HuH-7 (cell line): ENCODE data around the gene CACNB1.

Experiments
- DNase-seq: peaks from one replicate; pipeline ENCODE4 v3.0.0; 2011; ENCODE audit warnings: low spot score

CACNB1 gene

DNA sequence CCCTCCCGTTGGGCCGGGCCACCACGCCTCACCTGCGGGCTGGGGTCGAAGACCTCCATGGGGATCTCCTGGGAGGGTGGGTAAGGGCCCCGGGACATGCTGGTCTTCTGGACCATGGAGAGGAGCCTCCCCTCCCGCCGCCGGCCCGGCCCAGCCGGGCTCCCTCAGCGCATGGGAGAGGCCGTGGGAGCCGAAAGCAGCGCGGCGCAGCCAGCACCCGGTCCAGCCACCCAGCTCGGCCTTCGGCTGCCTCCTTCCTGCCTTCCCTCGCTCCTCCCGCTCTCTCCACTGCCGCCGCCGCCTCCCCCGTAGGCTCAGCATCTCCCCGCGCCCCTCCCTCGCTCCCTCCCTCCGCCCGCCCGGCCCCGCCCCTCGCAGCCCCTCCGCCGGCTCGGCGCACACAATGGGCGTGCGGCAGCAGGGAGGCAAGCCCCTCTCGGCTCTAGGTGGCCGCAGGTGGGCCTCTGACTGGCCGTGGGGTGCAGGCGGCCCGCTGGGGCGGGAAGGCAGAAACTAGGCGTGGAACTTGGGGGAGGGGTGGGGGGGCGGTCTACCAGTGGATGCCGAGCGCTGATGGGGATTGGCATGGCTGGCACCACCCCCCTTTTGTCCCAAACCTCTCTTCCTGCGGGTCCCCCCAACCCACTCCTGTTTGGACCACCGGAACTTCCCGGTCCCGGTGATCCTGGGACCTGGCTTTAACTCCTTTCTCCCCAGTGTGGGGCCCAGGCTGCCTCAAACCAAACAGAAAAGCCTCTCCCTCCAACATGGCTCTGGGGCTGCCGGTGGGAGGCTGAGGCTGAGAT is at the start of gene CACNB1:
TSS of gene CACNB1 (minus strand) at position 290 of the 806 bp plus-strand sequence. CDS start at position 116, 174 bp downstream.
- DNase-seq: peak; percentile 90

- no peak for DNase-seq
These were observed 48.8 kb upstream of the CACNB1 start for GRCh38 chr17:39246274-39246673.

DNA sequence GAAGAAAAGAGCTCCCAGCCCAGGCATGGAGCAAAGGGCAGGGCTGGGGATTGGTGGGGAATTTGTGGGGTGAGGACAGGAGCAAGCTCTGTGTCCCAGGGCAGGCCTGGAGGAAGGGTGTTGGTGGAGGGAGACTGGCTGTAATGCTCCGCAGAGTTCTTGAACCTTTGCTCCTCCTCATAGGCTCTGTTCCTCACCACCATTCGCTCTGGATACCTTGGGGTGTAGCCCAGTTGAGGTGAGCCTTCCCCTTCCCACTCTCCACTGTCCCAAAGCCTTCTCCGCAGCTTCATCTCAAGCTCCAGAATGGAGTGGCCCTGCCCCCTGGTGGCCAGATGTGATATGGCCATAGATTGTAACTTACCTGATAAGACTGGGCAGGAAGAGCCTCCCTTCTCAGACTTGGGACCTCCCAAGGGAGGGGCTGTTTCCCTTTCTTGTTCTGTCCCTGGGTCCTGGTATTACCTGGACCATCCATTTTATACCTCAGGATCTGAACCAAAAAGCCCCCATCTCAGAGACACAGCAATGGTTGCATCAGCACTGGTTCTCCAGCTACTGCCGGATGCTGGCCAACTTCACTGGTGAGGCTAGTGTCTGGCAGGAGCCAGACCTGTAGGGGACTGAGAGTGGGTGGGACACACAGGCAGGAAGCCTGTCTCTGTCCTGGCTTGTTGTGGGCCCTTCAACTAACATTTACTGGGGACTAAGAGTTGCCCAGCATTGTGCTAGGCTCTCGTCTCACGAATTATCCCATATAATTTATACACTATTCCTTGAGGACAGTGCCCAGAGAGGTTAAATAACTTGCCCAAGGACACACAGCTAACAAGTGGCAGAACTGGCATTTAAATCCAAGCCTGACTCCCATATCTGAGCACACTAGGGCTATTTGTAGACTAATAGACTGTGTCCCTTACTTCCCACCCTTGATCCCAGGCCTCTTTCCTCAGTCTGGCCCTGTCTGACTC is 47.4 kb upstream of the CACNB1 start:
- peak; percentile 76 for DNase-seq

DNA sequence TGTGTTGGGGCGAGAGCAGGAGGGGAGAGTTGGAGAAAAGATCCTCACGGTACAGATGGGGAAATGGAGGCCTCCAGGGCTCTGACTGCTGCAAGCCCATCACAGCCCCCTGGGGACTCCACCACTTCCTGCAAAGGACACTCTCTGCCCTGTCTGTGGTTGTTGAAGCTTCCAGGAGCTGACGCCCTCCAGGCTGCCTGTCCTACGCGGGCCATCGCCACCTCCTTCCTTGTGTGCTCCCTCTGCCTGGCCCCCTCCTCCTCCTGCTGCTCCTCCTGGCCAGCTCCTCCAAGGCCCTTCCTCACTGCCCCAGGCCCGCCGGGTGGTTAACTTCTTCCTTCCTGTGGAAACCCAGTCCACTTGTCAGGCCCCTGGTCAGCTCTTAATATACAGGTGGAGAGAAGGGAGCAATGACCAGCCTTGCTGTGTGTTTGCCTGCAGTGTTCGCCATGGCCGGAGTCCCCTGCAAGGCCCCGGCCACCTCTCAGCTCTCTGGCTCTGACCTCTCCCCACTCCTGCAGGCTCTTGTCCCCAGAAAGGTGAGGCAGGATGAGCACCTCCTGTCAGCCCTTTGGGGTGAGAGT is 46.6 kb upstream of the CACNB1 start:
- no peak for DNase-seq

DNA sequence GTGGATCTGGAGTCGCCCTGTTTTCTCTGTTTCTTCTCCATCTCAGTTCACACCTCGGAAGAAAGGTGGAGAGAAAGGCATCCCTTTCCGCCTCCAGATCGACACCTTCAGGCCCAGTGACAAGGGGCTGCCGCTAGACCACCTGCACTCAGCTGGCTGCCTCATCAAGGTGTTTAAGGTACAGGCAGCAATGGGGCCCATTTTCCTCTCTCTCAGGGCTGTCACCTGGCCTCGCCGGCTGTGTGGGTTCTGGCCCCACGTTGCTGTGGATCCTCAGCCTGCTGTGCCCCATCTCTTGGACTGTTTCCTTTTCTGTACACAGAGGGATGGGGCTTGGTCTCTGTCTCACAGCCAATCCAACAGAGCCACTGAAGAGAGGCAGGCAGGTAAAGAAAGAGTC is 45.7 kb upstream of the CACNB1 start:
- no peak for DNase-seq

GRCh38 chr17:39240631-39241030 is 43.2 kb upstream of the CACNB1 start:
- no peak for DNase-seq

DNA sequence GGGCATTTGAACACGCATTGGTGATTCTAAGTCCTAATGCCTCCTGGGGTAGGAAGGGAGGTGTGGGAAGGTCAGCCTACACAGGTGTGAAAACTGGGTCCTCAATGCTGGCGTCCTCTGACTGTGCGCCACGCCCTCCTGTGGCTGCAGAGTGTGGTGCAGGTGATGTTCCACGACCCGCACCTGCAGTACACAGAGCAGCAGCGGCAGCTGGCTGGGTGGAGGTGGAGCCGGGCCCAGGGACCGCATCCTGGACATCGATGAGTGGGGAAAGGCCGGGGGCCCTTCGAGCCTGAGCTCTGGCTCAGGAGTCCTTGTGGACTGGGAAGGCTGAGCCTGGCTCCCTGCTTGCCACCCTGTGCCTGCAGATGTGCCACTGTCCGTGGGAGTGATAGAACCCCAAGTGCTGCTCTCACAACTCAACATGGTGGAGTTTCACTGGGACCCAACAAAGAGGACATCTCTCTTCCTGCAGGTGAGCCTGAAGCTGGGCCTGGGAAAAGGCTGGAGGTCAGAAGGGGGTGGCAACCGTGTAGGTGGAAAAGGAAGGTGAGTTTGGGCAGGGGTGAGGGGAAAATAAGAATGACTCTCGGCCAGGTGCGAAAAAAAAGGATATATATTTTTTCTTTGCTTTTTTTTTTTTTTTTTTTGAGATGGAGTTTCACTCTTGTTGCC is 42.3 kb upstream of the CACNB1 start:
- DNase-seq: peak; percentile 76

DNA sequence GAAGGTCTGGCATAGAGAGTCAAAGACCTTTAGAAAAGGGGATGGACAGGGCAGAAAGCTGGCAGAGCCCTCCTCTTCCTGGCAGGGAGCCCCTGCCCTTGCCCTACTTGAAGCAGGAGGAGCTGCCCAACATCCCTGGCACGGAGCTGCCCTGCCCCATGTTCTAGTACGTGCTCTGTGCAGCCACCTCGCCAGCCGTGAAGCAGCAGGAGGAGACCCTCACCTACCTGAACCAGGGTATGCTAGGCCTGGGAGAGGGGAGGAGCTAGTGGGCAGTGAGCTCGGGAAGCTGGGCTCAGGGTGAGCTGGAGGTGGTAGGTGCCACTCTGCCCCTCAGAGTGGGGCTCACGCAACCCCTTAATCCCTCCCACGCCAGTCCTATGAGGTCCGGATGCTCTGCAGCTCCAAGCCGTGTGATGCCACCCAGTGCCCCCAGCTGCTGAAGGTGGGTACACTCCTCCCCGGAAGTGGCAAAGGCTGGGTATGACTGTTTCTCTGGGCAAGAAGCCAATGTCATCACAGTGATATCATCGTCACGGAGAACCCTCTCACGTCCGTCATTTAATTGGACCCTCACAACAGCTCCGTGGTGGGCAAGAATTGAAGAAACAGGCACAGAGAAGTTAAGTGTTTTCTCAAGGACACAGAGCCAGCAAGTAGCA is 41.0 kb upstream of the CACNB1 start:
- no peak for DNase-seq

DNA sequence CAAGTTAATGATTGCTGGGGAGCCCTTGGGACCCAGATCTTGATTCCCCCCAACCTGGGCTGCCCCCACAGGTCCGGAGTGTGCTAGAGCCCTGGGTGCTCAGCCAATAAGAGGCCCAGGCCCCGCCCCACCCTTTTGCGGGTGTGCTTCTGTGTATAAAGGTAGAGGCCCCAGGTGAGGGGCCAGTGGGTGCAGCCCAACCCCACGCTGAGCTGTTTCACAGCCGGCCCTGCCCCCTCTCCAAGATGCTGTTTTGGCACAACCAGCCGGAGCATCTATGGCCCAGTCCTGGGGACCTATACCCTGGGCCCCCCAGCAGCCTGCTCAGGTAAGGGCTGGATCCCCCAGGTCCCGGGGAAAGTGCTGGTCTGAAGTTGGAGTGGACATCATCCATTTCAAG is 40.1 kb upstream of the CACNB1 start:
- no peak for DNase-seq

DNA sequence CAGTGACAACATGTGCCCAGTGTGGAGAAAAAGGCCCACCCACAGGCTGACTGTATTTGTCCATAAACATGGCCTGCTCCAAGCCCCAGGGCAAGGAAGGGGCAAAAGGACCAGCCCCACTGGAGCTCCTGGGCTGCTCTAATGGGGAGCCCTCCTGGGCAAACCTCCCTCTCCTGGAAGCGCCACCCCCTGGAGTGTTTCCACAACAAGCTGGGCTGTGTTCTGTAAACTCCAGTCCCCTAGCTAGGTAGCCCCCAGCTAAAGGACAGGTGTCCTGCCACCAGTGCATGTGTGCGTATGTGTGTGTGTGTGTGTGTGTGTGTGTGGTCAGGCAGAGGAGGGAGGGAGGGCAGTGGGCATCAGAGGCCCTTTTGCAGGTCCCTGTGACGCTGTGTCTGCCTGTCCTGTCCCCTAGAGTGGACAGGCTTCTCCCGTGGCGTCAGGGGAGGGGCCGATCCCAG is 39.5 kb upstream of the CACNB1 start:
- DNase-seq: no peak

DNA sequence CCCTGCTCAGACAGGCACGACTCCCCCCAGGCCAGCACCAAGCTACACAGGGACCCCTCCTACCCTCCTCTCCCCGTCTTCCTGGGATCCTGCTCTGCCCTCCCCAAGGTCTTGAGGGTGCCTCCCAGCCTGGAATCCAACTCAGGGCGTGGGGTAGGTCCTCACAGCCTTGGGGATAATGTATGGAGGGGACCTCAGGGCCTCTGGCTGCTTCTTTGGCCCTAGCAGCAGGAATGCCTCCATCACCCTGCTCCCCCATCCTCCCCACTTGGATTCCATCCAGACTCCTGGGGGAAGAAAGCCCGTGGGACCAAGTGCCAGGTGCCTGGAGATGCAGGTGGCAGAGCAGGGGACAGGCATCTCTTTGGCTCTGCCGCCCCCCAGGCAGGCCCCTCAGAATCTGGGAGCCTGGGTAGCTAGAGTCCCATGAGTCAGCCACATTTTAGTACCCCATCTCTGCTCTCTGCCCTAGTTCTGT is 39.0 kb upstream of the CACNB1 start:
- DNase-seq: no peak

DNA sequence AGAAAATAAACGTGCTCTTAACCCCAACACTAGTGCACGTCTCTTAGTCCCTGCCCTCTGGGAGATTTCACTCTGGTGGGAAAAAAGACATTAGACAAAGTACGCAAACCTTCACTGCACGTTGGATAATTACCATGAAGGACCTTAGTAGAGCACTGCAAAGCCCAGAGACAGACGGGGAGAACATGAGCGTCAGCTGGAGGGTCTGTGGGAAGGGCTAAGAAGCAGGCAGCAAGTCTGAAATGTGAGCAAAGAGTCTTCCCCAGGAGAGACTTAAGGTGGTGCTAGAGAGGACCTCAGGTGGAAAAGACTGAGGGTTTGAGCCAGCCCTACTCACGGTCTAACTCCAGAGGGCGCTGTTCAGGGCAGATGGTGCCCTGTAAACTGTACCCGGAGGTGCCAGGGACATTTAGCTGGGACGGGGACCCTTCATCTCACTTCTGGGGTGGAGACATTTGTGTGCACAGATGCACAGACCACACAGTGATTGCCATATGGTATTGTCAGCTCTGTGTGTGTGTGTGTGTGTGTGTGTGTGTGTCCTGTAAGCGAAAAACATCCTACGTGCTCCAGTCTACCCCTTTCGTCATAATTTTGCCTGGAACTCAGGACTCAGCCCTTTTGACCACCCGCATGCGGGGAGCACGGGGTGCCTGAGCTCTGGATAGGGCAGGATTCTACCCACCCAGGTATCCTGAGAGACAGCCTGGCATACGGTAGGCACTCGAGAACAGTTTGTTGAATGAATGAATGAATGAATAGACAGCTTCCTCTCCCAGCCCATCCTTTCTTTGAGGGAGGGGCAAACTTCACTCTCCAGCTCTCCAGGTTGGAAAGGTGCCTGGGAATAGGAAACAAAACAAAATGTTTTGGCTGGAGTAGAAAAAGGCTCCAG is 38.3 kb upstream of the CACNB1 start:
- DNase-seq: peak; percentile 84

DNA sequence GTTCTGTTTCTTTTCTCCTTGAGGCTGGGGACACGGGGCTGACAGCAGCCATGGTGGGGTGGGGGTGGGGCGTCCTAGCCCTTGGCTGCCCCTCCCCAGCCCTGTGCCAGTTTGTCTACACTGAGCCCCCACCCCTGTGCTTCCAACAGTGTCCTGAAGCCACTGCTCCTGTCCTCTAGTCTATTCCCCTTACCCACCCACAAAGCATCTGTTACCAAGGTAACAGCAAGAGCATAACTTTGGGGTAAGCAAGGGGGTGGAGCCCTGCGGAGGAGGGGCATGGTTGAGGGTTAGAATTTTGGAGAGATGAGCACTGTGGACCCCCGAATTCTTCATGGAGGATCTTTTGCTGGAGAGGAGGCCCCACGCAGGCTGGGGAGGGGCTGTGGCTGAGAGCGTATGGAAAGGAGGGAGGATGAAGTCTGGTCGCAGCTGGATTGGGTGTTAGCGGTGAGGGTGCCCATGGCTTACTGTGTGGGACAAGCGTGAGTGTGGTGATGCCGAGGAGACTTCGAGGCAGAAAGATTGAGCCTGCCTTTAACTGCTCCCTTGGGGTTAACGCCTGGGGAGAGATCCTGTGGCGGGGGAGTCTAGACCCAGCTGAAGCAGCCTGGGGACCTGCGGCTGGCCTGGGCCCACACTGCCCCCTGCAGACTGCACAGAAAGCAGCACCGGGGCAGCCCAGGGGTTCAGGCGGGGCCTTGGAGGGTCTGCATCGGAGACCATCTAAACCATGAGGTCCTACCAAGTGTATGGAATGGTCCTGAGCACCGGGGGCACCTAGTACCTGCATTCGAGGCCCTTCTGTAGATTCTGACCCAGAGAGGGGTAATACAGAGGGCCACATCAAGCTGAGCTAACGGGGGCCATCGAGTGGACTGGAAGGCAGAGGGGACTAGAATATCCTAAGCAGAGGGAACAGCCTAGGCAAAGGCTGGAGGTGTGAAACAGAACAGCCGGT is 34.4 kb upstream of the CACNB1 start:
- DNase-seq: peak; percentile 81

- DNase-seq: no peak
These were observed 33.7 kb upstream of the CACNB1 start for GRCh38 chr17:39231091-39231561.

GRCh38 chr17:39230361-39230760 is 32.9 kb upstream of the CACNB1 start:
- no peak for DNase-seq

- DNase-seq: no peak
These were observed 31.9 kb upstream of the CACNB1 start for GRCh38 chr17:39229274-39229913.

DNA sequence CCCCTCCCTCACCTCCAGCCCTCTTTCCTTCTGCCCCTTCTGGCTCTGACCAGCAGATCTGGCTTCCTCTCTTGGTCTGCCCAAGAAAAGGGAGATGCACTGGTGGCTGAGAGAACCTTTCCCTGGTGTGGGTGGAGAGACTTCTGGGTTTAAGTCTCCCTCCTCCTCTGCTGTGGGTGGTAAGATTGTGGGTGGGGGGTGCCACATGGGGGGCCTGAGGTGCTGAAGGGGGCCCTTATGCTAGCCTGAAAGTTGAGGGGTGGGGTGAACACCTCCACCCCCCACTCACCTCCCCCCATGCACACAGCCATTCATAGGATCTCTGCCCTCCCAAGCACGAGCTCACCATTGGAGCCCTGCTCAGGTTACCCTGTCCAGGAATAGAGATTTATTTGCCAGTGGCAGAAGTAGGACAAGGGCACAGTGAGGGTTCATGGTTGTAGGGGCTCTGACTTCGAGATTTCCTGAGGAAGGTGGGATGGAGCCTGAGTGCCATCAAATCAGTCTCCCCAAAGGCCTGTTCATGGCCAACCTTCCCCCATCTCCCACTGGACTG is 30.0 kb upstream of the CACNB1 start:
- DNase-seq: no peak
